ACHN (cell line): Measurements from ENCODE around the gene PCDHGA11.
"Not testable (repeated sequence)": the region's sequence is repeated elsewhere in the genome, so short reads cannot be mapped to it uniquely, and the experiment has no call there.

Experiments used
- DNase-seq: peaks from one replicate; pipeline ENCODE4 v3.0.0-alpha.2; 2015
- in situ Hi-C: cut with HindIII; loops from 2 replicates; pipeline ENCODE4 v1.10.0; 2017; ENCODE audit warnings: low sequenced_read_pairs, low pct_ligation_motif_present, low pct_unique_long_range_greater_than_20kb

Gene PCDHGA11

DNA sequence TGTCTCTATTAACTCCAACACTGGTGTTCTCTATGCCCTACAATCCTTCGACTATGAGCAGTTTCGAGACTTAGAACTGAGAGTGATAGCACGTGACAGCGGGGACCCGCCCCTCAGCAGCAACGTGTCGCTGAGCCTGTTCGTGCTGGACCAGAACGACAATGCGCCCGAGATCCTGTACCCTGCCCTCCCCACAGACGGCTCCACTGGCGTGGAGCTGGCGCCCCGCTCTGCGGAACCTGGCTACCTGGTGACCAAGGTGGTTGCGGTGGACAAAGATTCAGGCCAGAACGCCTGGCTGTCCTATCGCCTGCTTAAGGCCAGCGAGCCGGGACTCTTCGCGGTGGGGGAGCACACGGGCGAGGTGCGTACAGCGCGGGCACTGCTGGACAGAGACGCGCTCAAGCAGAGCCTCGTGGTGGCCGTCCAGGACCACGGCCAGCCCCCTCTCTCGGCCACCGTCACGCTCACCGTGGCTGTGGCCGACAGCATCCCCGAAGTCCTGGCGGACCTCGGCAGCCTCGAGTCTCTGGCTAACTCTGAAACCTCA, 2.0 kb downstream of the PCDHGA11 start:
- in situ Hi-C loops = no loop called here

DNA sequence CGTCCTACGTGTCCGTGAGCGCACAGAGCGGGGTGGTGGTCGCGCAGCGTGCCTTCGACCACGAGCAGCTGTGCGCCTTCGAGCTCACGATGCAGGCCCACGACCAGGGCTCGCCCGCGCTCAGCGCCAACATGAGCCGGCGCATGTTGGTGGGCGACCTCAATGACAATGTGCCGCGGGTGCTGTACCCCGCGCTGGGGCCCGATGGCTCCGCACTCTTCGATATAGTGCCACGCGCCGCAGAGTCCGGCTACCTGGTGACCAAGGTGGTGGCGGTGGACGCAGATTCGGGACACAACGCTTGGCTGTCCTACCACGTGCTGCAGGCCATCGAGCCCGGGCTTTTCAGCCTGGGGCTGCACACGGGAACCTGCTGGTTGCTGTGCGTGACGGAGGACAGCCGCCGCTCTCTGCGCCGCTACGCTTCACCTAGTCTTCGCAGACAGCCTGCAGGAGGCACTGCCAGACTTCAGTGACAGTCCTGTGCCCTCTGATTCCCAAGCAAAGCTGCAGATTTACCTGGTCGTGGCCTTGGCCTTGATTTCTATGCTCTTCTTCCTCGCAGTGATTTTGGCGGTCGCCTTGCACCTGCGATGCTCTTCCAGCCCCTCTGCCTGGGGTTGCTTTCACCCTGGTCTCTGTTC, 7.1 kb downstream of the PCDHGA11 start:
- no peak for DNase-seq
- in situ Hi-C loops = no loop called here

More for the DNA sequence above, 2.0 kb downstream of the PCDHGA11 start:
- DNase-seq = no peak

DNA sequence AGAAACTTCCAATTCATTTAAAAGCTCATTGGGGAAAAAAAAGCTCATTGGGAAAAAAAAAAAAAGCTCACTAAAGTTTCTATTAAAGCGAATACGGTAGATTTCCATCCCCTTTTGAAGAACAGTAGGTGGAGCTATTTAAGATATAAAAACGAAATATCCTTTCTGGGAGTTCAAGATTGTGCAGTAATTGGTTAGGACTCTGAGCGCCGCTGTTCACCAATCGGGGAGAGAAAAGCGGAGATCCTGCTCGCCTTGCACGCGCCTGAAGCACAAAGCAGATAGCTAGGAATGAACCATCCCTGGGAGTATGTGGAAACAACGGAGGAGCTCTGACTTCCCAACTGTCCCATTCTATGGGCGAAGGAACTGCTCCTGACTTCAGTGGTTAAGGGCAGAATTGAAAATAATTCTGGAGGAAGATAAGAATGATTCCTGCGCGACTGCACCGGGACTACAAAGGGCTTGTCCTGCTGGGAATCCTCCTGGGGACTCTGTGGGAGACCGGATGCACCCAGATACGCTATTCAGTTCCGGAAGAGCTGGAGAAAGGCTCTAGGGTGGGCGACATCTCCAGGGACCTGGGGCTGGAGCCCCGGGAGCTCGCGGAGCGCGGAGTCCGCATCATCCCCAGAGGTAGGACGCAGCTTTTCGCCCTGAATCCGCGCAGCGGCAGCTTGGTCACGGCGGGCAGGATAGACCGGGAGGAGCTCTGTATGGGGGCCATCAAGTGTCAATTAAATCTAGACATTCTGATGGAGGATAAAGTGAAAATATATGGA, 9.7 kb downstream of the PCDHGA11 start, which contains the start of gene PCDHGA12:
Gene PCDHGA12, plus strand, starts transcription at position 176 of the 782 bp plus-strand sequence. Its CDS starts 253 bp downstream, at position 429.
- in situ Hi-C loops = no loop called here
- DNase-seq = no peak

DNA sequence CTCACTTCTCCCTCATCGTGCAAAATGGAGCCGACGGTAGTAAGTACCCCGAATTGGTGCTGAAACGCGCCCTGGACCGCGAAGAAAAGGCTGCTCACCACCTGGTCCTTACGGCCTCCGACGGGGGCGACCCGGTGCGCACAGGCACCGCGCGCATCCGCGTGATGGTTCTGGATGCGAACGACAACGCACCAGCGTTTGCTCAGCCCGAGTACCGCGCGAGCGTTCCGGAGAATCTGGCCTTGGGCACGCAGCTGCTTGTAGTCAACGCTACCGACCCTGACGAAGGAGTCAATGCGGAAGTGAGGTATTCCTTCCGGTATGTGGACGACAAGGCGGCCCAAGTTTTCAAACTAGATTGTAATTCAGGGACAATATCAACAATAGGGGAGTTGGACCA, 10.4 kb downstream of the PCDHGA11 start:
- in situ Hi-C loops = no loop called here
- no peak for DNase-seq

DNA sequence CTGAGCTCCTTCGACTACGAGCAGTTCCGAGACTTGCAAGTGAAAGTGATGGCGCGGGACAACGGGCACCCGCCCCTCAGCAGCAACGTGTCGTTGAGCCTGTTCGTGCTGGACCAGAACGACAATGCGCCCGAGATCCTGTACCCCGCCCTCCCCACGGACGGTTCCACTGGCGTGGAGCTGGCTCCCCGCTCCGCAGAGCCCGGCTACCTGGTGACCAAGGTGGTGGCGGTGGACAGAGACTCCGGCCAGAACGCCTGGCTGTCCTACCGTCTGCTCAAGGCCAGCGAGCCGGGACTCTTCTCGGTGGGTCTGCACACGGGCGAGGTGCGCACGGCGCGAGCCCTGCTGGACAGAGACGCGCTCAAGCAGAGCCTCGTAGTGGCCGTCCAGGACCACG, 11.5 kb downstream of the PCDHGA11 start:
- DNase-seq, in situ Hi-C loops: not testable (repeated sequence)

DNA sequence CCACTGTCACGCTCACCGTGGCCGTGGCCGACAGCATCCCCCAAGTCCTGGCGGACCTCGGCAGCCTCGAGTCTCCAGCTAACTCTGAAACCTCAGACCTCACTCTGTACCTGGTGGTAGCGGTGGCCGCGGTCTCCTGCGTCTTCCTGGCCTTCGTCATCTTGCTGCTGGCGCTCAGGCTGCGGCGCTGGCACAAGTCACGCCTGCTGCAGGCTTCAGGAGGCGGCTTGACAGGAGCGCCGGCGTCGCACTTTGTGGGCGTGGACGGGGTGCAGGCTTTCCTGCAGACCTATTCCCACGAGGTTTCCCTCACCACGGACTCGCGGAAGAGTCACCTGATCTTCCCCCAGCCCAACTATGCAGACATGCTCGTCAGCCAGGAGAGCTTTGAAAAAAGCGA, 11.9 kb downstream of the PCDHGA11 start:
- DNase-seq, in situ Hi-C loops: not testable (repeated sequence)

DNA sequence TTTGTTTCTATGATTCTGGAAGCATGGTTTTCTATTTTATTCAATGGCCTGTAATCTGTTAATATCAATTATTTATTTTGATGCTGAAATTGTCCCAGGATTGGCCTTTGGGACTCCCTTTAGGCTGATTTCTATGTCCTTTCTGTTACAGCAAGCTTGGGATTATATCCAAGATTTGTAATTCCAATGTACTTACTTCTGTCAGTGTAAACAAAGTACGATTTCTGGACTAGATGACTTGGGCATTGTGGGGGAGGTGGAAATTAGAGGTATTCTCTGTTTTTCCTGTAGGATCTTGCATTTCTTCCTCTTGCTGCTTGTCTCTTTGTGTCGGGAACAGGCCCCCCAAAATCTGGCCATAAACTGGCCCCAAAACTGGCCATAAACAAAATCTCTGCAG, 13.2 kb downstream of the PCDHGA11 start:
- no peak for DNase-seq
- in situ Hi-C loops = no loop called here

DNA sequence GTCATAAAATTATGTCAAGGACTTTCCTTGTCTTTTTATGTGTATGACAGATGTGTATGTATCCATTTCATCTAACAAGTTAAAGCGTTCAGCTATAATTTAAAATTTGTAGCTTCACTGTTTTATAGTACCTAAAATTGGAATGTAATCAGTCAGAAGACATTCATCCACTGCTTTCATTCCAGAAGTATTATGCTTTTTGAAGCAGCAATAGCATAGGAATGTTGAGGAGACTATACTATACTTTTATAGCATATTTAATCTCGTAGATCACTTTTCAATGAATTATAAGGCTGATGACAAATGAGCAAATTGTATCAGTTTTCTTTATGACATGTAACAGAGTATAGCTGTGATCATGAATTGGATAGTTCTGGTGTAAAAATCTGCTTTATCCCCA, 16.4 kb downstream of the PCDHGA11 start:
- in situ Hi-C loops = no loop called here
- no peak for DNase-seq

DNA sequence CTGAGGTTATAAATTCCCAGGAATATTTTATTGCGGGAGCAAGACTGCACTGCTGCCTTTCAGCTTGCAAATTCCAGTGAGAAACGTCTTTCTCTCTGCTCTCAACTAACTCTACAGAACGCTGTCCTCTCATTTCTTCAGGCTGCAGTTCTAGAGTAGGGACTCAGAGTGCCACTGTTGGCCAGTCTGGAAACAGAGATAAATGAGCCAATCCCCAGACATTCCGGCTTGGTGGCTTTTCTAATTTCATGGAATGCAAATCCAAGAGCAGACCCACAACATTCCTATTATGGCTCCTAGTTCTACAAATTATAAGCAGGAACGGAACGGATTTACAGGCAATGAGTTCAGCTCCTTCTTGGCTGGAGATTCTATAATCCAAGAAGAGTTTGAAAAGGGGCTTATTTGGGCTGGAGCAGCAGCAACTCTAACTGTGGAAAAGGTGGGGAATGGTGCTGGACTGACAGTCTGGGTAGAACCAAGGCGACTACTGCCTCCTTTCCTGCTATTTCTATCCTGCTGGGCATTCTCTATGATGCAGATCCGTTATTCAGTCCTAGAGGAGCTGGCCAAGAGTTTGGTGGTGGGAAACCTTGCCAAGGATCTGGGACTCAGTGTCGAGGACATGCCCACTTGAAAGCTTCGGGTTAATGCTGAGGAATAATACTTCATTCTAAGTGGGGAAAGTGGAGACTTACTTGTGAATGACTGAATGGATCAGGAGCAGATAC, 18.7 kb downstream of the PCDHGA11 start:
- no peak for DNase-seq

DNA sequence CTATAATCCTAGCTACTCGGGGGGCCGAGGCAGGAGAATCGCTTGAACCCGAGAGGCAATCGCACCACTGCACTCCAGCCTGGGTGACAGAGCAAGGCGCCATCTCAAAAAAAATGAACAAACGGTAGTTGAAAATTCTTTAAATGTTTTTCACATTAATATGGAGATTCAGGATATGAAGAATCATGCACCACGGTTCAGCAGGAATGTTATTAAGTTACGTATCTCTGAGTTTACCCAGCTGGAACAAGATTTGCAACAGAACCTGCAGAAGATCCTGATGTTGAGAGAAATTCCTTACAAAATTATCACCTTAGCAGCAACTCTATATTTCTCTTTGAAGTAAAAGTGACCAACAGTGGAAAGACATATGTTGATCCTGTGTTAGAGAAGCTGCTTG, 19.5 kb downstream of the PCDHGA11 start:
- DNase-seq = no peak
- in situ Hi-C loops = no loop called here

More for the DNA sequence above, 18.7 kb downstream of the PCDHGA11 start:
- in situ Hi-C loops = no loop called here

DNA sequence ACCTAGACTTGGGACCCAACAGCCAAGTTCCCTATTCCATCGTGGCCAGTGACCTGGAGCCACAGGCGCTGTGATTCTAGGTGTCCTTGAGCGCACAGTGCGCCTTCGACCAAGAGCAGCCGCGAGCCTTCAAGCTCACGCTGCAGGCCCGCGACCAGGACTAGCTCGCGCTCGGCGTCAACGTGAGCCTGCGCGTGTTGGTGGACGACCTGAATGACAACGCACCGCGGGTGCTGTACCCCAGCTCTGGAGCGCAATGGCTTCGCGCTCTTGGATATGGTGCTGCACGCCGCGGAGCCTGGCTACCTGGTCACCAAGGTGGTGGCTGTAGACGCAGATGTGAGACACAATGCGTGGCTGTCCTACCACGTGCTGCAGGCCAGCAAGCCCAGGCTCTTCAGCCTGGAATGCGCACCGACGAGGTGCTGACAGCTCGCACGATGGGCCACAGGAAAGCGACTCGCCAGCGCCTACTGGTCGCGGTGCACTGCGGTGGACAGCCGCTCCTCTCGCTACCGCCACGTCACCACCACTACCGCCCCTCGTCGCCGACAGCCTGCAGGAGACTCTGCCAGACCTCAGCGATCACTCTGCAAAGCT, 20.8 kb downstream of the PCDHGA11 start:
- in situ Hi-C loops = no loop called here
- DNase-seq = no peak

DNA sequence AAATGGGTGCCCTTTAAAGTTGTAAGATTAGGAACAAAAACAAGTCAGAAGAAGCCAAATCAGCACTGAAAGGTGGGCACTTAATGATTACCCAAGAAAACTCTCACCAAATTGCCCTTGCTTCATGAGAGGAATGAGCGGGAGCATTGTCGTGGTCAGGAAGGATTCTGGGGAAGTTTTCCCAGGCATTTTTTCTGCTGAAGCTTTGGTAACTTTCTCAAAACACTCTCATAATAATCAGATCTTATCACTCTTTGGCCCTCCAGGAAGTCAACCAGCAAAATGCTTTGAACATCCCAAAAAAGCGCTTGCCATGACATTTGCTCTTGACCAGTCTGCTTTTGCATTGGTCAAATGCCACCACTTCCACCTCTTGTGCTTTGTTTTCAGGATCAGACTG, 44.5 kb downstream of the PCDHGA11 start:
- DNase-seq = no peak
- in situ Hi-C loops = no loop called here
